WERI-Rb-1 (cell line): ENCODE data around the gene KRTAP19-6.

Source experiments
- DNase-seq: peaks from one replicate; pipeline ENCODE4 v3.0.0-alpha.2; 2020
- H3K27ac ChIP-seq: fragments of 250-450 bp; sonication (Bioruptor Pico); 2 replicates; pipeline ENCODE4 v1.5.1; 2020; ENCODE audit warnings: mild to moderate bottlenecking, moderate library complexity
- H3K27me3 ChIP-seq: fragments of 250-450 bp; sonication (Bioruptor Pico); 2 replicates; pipeline ENCODE4 v1.5.1; 2021; ENCODE audit warnings: mild to moderate bottlenecking, low read depth, moderate library complexity; ENCODE audit not compliant: insufficient read depth, severe bottlenecking
- H3K36me3 ChIP-seq: fragments of 250-450 bp; sonication (Bioruptor Pico); 2 replicates; pipeline ENCODE4 v1.5.1; 2020; ENCODE audit warnings: mild to moderate bottlenecking, moderate library complexity
- H3K4me3 ChIP-seq: 2 replicates; pipeline ENCODE4 v1.5.1; 2011; ENCODE audit warnings: low read depth, mild to moderate bottlenecking, control low read depth, low read length
- H3K9me3 ChIP-seq: fragments of 250-450 bp; sonication (Bioruptor Pico); 2 replicates; pipeline ENCODE4 v1.5.1; 2021; ENCODE audit warnings: mild to moderate bottlenecking, moderate library complexity; ENCODE audit not compliant: severe bottlenecking
- TF ChIP-seq, protein P1 (sequence below): IDR thresholded peaks from 2 replicates; pipeline ENCODE4 v1.5.1; 2011; ENCODE audit warnings: low read depth, mild to moderate bottlenecking, control low read depth, inconsistent platforms, low read length

Gene KRTAP19-6

GRCh38 chr21:30491963-30492428 is 49.7 kb downstream of the KRTAP19-6 start, which contains the start of gene KRTAP19-3:
Gene KRTAP19-3, minus strand, starts transcription at chr21:30492013. Its CDS starts 56 bp downstream, at chr21:30491957.
- H3K4me3 ChIP-seq, result no peak within 1 kb of the TSS
- TF ChIP-seq, protein P1, sequence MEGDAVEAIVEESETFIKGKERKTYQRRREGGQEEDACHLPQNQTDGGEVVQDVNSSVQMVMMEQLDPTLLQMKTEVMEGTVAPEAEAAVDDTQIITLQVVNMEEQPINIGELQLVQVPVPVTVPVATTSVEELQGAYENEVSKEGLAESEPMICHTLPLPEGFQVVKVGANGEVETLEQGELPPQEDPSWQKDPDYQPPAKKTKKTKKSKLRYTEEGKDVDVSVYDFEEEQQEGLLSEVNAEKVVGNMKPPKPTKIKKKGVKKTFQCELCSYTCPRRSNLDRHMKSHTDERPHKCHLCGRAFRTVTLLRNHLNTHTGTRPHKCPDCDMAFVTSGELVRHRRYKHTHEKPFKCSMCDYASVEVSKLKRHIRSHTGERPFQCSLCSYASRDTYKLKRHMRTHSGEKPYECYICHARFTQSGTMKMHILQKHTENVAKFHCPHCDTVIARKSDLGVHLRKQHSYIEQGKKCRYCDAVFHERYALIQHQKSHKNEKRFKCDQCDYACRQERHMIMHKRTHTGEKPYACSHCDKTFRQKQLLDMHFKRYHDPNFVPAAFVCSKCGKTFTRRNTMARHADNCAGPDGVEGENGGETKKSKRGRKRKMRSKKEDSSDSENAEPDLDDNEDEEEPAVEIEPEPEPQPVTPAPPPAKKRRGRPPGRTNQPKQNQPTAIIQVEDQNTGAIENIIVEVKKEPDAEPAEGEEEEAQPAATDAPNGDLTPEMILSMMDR, result no peak

More at GRCh38 chr21:30491963-30492428, 49.7 kb downstream of the KRTAP19-6 start, which contains the start of gene KRTAP19-3:
- no peak within 1 kb of the TSS for H3K27ac ChIP-seq
- no peak for DNase-seq
- H3K27me3 ChIP-seq, result peaks cover 79% of the 10 kb centered on the region
- no peaks in the 10 kb centered on the region for H3K9me3 ChIP-seq
- H3K36me3 ChIP-seq, result no peaks in the 10 kb centered on the region
